HepG2 (cell line): ENCODE results near the gene ZDHHC7. TPM values are rescaled to one million over a fixed set of nuclear protein-coding genes. Genes with fewer than 3 reads are reported as not detected.

Source experiments
- ATF7-NPFF ChIP-seq: sonication (generic); formaldehyde crosslinking; IDR thresholded peaks from 2 replicates; pipeline ENCODE4 v1.8.1; 2023; ENCODE audit warnings: mild to moderate bottlenecking, low read depth, missing genetic modification reagents, moderate library complexity
- FOXP1 ChIP-seq, 2 experiments: fragments of 450-650 bp in 1 of 2; IDR thresholded peaks; 2 replicates each; pipeline ENCODE4 v1.6.1; 2017 to 2018; ENCODE audit warnings: antibody characterized with exemption in 1 of 2
- MED8 ChIP-seq: sonication (generic); formaldehyde crosslinking; IDR thresholded peaks from 2 replicates; pipeline ENCODE4 v1.8.1; 2023; ENCODE audit warnings: mild to moderate bottlenecking, missing genetic modification reagents; ENCODE audit not compliant: insufficient replicate concordance
- MTA1 ChIP-seq: sonication (generic); formaldehyde crosslinking; IDR thresholded peaks from 2 replicates; pipeline ENCODE4 v1.4.0; 2020; ENCODE audit warnings: missing genetic modification reagents, mild to moderate bottlenecking, borderline replicate concordance
- MXI1 ChIP-seq: IDR thresholded peaks from 3 replicates; pipeline ENCODE4 v1.6.1; 2012; ENCODE audit warnings: low read depth, low read length, inconsistent platforms, borderline replicate concordance
- NFIB ChIP-seq: sonication (generic); formaldehyde crosslinking; IDR thresholded peaks from 2 replicates; pipeline ENCODE4 v1.9.0; 2021; ENCODE audit warnings: missing genetic modification reagents, mild to moderate bottlenecking, borderline replicate concordance
- NR2F2 ChIP-seq: IDR thresholded peaks from 2 replicates; pipeline ENCODE4 v1.6.1; 2012; ENCODE audit warnings: low read depth, inconsistent platforms, borderline replicate concordance
- TP53 ChIP-seq: sonication (generic); formaldehyde crosslinking; conservative IDR thresholded peaks from 2 replicates; pipeline ENCODE4 v1.4.0; 2020; ENCODE audit warnings: missing genetic modification reagents
- ZBTB7B ChIP-seq: sonication (generic); formaldehyde crosslinking; IDR thresholded peaks from 2 replicates; pipeline ENCODE4 v1.4.0; 2020; ENCODE audit warnings: missing genetic modification reagents
- ZMAT3 ChIP-seq: sonication (generic); formaldehyde crosslinking; conservative IDR thresholded peaks from 2 replicates; pipeline ENCODE4 v1.7.0; 2021; ENCODE audit warnings: missing genetic modification reagents
- ZNF296 ChIP-seq: sonication (generic); formaldehyde crosslinking; conservative IDR thresholded peaks from 2 replicates; pipeline ENCODE4 v1.5.0; 2020; ENCODE audit warnings: mild to moderate bottlenecking, missing genetic modification reagents
- ZNF317 ChIP-seq: sonication (generic); formaldehyde crosslinking; IDR thresholded peaks from 2 replicates; pipeline ENCODE4 v1.5.0; 2020; ENCODE audit warnings: mild to moderate bottlenecking, missing genetic modification reagents
- ZNF337 ChIP-seq: sonication (generic); formaldehyde crosslinking; IDR thresholded peaks from 2 replicates; pipeline ENCODE4 v1.5.1; 2020; ENCODE audit warnings: missing genetic modification reagents, low read depth, mild to moderate bottlenecking, borderline replicate concordance
- polyA plus RNA-seq, 8 experiments: library from polyadenylated mRNA; depleted of rRNA in 3 of 8; stranded (reverse) in 7 of 8; unstranded in 1 of 8; fragments of >200 nt; fragmentation: Illumina TruSeq in 4 of 8; extraction: Trizol in 4 of 8; gene quantifications; 2 replicates each; pipeline versions ENCODE4 v1.2.1 to v1.2.3, GENCODE V29; 2011 to 2016; ENCODE audit warnings: low read depth in 4 of 8, missing spikeins in 1 of 8, mixed read lengths in 1 of 8; ENCODE audit not compliant: insufficient read depth in 1 of 8
- total RNA-seq, 5 experiments: library from RNA; depleted of rRNA; stranded (reverse); fragments of >200 nt; fragmentation: Illumina TruSeq; extraction: Trizol; gene quantifications; 2 replicates each; pipeline ENCODE4 v1.2.3, GENCODE V29; 2016; ENCODE audit warnings: low read depth in 1 of 5
- TF ChIP-seq, protein P1 (sequence below): sonication (generic); formaldehyde crosslinking; IDR thresholded peaks from 2 replicates; pipeline ENCODE4 v1.4.0; 2020; ENCODE audit warnings: missing genetic modification reagents
- TF ChIP-seq, protein P2 (sequence below): IDR thresholded peaks from 2 replicates; pipeline ENCODE4 v1.6.1; 2016; ENCODE audit warnings: missing genetic modification reagents, missing compliant biosample characterization
- TF ChIP-seq, protein P3 (sequence below): IDR thresholded peaks from 2 replicates; pipeline ENCODE4 v1.6.1; 2016
- TF ChIP-seq, protein P4 (sequence below): sonication (generic); formaldehyde crosslinking; conservative IDR thresholded peaks from 2 replicates; pipeline ENCODE4 v1.5.0; 2020; ENCODE audit warnings: missing genetic modification reagents
- TF ChIP-seq, protein P5 (sequence below): sonication (generic); formaldehyde crosslinking; IDR thresholded peaks from 2 replicates; pipeline ENCODE4 v1.9.0; 2021; ENCODE audit warnings: missing genetic modification reagents, borderline replicate concordance

The ZDHHC7 gene
- total and polyA plus RNA-seq, 2 of the 13 experiments (the other 11 are each of a cell fraction or from before 2014, with no cell fraction given), result 46.8 to 67.6 TPM

DNA sequence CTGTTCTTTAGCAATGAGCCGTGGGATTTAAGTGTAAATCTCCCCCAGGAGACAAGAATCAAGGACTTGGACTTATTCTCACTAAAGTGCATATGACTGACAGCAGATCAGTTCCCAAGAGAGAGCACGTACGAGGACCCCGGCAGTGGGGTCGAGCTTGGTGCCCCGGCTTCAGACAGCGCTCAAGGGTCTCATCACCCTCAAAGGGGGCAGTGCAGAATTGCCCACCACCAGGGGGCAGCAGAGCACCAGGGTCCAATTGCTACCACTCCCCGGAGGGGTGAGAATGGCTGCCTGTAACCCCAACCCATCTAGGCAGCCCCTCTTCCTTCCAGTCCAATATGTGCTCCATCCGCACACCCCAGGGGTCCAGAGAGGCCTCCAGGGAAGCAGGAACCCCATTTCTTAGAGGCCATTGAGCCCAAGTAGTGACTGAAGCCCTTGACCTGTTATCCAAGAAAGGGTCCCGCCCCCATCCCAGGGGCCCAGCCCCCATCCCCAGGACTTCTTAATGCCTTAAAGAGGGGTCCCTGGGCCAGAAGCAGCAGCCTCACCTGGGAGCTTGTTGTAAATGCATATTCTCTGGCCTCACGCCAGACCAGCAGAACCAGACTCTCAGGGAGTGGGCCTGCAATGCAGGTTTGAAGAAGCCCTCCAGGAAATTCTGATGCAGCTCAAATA lies 86.1 kb downstream of the ZDHHC7 start (continued):
- TF ChIP-seq, protein P1, sequence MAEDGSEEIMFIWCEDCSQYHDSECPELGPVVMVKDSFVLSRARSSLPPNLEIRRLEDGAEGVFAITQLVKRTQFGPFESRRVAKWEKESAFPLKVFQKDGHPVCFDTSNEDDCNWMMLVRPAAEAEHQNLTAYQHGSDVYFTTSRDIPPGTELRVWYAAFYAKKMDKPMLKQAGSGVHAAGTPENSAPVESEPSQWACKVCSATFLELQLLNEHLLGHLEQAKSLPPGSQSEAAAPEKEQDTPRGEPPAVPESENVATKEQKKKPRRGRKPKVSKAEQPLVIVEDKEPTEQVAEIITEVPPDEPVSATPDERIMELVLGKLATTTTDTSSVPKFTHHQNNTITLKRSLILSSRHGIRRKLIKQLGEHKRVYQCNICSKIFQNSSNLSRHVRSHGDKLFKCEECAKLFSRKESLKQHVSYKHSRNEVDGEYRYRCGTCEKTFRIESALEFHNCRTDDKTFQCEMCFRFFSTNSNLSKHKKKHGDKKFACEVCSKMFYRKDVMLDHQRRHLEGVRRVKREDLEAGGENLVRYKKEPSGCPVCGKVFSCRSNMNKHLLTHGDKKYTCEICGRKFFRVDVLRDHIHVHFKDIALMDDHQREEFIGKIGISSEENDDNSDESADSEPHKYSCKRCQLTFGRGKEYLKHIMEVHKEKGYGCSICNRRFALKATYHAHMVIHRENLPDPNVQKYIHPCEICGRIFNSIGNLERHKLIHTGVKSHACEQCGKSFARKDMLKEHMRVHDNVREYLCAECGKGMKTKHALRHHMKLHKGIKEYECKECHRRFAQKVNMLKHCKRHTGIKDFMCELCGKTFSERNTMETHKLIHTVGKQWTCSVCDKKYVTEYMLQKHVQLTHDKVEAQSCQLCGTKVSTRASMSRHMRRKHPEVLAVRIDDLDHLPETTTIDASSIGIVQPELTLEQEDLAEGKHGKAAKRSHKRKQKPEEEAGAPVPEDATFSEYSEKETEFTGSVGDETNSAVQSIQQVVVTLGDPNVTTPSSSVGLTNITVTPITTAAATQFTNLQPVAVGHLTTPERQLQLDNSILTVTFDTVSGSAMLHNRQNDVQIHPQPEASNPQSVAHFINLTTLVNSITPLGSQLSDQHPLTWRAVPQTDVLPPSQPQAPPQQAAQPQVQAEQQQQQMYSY (CRISPR knock-in tag), result no peak
- TF ChIP-seq, protein P2, sequence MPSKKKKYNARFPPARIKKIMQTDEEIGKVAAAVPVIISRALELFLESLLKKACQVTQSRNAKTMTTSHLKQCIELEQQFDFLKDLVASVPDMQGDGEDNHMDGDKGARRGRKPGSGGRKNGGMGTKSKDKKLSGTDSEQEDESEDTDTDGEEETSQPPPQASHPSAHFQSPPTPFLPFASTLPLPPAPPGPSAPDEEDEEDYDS (CRISPR knock-in tag), result no peak
- TF ChIP-seq, protein P3, sequence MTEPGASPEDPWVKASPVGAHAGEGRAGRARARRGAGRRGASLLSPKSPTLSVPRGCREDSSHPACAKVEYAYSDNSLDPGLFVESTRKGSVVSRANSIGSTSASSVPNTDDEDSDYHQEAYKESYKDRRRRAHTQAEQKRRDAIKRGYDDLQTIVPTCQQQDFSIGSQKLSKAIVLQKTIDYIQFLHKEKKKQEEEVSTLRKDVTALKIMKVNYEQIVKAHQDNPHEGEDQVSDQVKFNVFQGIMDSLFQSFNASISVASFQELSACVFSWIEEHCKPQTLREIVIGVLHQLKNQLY (CRISPR knock-in tag), result no peak
- TF ChIP-seq TP53 (CRISPR knock-in tag) (no peak), MXI1 (peak; percentile 24; the same call in 1 of the 3 replicates), NFIB (CRISPR knock-in tag) (no peak), MED8 (no peak), ZNF317 (0 out of 2 replicates have a peak, but pooled peaks have one; percentile 17), ATF7-NPFF (peak; percentile 18; the same call in 1 of the 2 replicates), FOXP1 (IDR thresholded peaks at IDR 0.05) (no peak), FOXP1 (CRISPR knock-in tag; IDR thresholded peaks at IDR 0.05) (no peak), MTA1 (CRISPR knock-in tag) (no peak), ZNF296 (0 out of 2 replicates have a peak, but pooled peaks have one; percentile 20), ZMAT3 (no peak), NR2F2 (0 out of 2 replicates have a peak, but pooled peaks have one; percentile 39), ZNF337 (CRISPR knock-in tag) (no peak), ZBTB7B (CRISPR knock-in tag) (peak; percentile 85)
- TF ChIP-seq, protein P4, sequence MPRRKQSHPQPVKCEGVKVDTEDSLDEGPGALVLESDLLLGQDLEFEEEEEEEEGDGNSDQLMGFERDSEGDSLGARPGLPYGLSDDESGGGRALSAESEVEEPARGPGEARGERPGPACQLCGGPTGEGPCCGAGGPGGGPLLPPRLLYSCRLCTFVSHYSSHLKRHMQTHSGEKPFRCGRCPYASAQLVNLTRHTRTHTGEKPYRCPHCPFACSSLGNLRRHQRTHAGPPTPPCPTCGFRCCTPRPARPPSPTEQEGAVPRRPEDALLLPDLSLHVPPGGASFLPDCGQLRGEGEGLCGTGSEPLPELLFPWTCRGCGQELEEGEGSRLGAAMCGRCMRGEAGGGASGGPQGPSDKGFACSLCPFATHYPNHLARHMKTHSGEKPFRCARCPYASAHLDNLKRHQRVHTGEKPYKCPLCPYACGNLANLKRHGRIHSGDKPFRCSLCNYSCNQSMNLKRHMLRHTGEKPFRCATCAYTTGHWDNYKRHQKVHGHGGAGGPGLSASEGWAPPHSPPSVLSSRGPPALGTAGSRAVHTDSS, result no peak
- TF ChIP-seq, protein P5, sequence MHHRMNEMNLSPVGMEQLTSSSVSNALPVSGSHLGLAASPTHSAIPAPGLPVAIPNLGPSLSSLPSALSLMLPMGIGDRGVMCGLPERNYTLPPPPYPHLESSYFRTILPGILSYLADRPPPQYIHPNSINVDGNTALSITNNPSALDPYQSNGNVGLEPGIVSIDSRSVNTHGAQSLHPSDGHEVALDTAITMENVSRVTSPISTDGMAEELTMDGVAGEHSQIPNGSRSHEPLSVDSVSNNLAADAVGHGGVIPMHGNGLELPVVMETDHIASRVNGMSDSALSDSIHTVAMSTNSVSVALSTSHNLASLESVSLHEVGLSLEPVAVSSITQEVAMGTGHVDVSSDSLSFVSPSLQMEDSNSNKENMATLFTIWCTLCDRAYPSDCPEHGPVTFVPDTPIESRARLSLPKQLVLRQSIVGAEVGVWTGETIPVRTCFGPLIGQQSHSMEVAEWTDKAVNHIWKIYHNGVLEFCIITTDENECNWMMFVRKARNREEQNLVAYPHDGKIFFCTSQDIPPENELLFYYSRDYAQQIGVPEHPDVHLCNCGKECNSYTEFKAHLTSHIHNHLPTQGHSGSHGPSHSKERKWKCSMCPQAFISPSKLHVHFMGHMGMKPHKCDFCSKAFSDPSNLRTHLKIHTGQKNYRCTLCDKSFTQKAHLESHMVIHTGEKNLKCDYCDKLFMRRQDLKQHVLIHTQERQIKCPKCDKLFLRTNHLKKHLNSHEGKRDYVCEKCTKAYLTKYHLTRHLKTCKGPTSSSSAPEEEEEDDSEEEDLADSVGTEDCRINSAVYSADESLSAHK (CRISPR knock-in tag), result no peak
